ENCODE measurements around the gene MORC1. TPM values are rescaled to one million over a fixed set of nuclear protein-coding genes. Genes with fewer than 3 reads are reported as not detected.
"Not testable (repeated sequence)": the region's sequence is repeated elsewhere in the genome, so short reads cannot be mapped to it uniquely, and the experiment has no call there.

MORC1 gene
- total and polyA plus RNA-seq, 9 donors, result 0.05 to 0.52 (median 0.12) TPM; not detected in 4

- WGBS, 3 donors, result 9 to 14% (median 13%) methylated on average over 2 of the region's 2 CpGs
- Histone ChIP-seq H3K9me3 (no peaks in the 10 kb centered on the region), H3K4me1 (ENCODE audit: insufficient read depth) (peaks cover 1% of the 10 kb centered on the region), H3K27me3 (no peaks in the 10 kb centered on the region), H3K4me3 (no peak overlapping the region), H3K36me3 (no peaks in the 10 kb centered on the region), H3K27ac (no peak overlapping the region)
- TF ChIP-seq CTCF (IDR thresholded peaks at IDR 0.05), result no peak
- no peak for DNase-seq
- intact Hi-C loops (cut with DNase I), result no loop called here
Observed at GRCh38 chr3:109091846-109092245, 26.1 kb downstream of the MORC1 start.

GRCh38 chr3:109089265-109089664 is 28.7 kb downstream of the MORC1 start:
- Histone ChIP-seq H3K4me1 (ENCODE audit: insufficient read depth) (peaks cover 1% of the 10 kb centered on the region), H3K27ac (no peak overlapping the region), H3K9me3 (no peaks in the 10 kb centered on the region), H3K36me3 (no peaks in the 10 kb centered on the region), H3K27me3 (no peaks in the 10 kb centered on the region), H3K4me3 (no peak overlapping the region)
- DNase-seq, result no peak
- intact Hi-C loops (cut with DNase I), result no loop called here
- TF ChIP-seq POLR2A (IDR thresholded peaks at IDR 0.05) (no peak), EP300 (IDR thresholded peaks at IDR 0.05) (no peak), CTCF (IDR thresholded peaks at IDR 0.05) (no peak)
- 72 to 85% (median 76%) methylated on average over 1 of the region's 1 CpG for WGBS, 3 donors

- H3K4me3 ChIP-seq, result no peak overlapping the region
- H3K9me3 ChIP-seq, result no peaks in the 10 kb centered on the region
- 59 to 63% (median 61%) methylated on average over 6 of the region's 6 CpGs for WGBS, 3 donors
- intact Hi-C loops (cut with DNase I), result no loop called here
- TF ChIP-seq CTCF (IDR thresholded peaks at IDR 0.05), result no peak
- no peak for TF ChIP-seq EP300 (IDR thresholded peaks at IDR 0.05)
- H3K27ac ChIP-seq, result no peak overlapping the region
- no peak for DNase-seq
- no peaks in the 10 kb centered on the region for H3K4me1 ChIP-seq (ENCODE audit: insufficient read depth)
- H3K36me3 ChIP-seq, result no peaks in the 10 kb centered on the region
- no peaks in the 10 kb centered on the region for H3K27me3 ChIP-seq
Observed at GRCh38 chr3:109081746-109082510, 36.0 kb downstream of the MORC1 start.

GRCh38 chr3:109080090-109080489 is 37.8 kb downstream of the MORC1 start:
- DNase-seq; intact Hi-C loops (cut with DNase I): not testable (repeated sequence)
- 81 to 94% (median 88%) methylated on average over 1 of the region's 1 CpG for WGBS, 3 donors

GRCh38 chr3:109073116-109073515 is 44.8 kb downstream of the MORC1 start:
- no peaks in the 10 kb centered on the region for H3K27me3 ChIP-seq
- no peak overlapping the region for H3K4me3 ChIP-seq
- H3K9me3 ChIP-seq, result no peaks in the 10 kb centered on the region
- no peaks in the 10 kb centered on the region for H3K4me1 ChIP-seq (ENCODE audit: insufficient read depth)
- TF ChIP-seq EP300 (IDR thresholded peaks at IDR 0.05) (no peak), CTCF (IDR thresholded peaks at IDR 0.05) (no peak), POLR2A (IDR thresholded peaks at IDR 0.05) (no peak)
- no peak for DNase-seq
- no peaks in the 10 kb centered on the region for H3K36me3 ChIP-seq
- H3K27ac ChIP-seq, result no peak overlapping the region
- intact Hi-C loops (cut with DNase I), result no loop called here
- WGBS, 3 donors, result 14 to 35% (median 16%) methylated on average over 1 of the region's 1 CpG

More at GRCh38 chr3:109080090-109080489, 37.8 kb downstream of the MORC1 start:
- H3K27me3 ChIP-seq; H3K9me3 ChIP-seq; H3K27ac ChIP-seq; H3K4me3 ChIP-seq; H3K4me1 ChIP-seq (ENCODE audit: insufficient read depth); H3K36me3 ChIP-seq: not testable (repeated sequence)
